Endothelial cell of hepatic sinusoid (primary cell): Measurements from ENCODE around the gene PCSK5.

Experiments
- in situ Hi-C: cut with HindIII; loops from 2 replicates; pipeline ENCODE4 v1.10.0; 2017; ENCODE audit warnings: low sequenced_read_pairs

PCSK5 gene

GRCh38 chr9:76218886-76219445, 328.5 kb downstream of the PCSK5 start:
- in situ Hi-C loops, result no loop called here

- in situ Hi-C loops, result no loop called here
These were observed 329.2 kb downstream of the PCSK5 start for GRCh38 chr9:76219560-76220151.

- in situ Hi-C loops, result no loop called here
These were observed 330.9 kb downstream of the PCSK5 start for GRCh38 chr9:76221423-76221822.

- in situ Hi-C loops, result no loop called here
These were observed 333.4 kb downstream of the PCSK5 start for GRCh38 chr9:76223749-76224340.

- in situ Hi-C loops, result no loop called here
These were observed 336.7 kb downstream of the PCSK5 start for GRCh38 chr9:76227156-76227555.

- in situ Hi-C loops, result no loop called here
These were observed 340.5 kb downstream of the PCSK5 start for GRCh38 chr9:76231001-76231400.

GRCh38 chr9:76232861-76233489, 342.5 kb downstream of the PCSK5 start:
- in situ Hi-C loops, result no loop called here

- in situ Hi-C loops, result no loop called here
These were observed 350.1 kb downstream of the PCSK5 start for GRCh38 chr9:76240578-76240977.

- in situ Hi-C loops, result no loop called here
These were observed 355.0 kb downstream of the PCSK5 start for GRCh38 chr9:76245518-76245917.

- in situ Hi-C loops, result no loop called here
These were observed 356.2 kb downstream of the PCSK5 start for GRCh38 chr9:76246680-76247079.

GRCh38 chr9:76247426-76247825, 357.0 kb downstream of the PCSK5 start:
- in situ Hi-C loops, result no loop called here

GRCh38 chr9:76249309-76249708, 358.8 kb downstream of the PCSK5 start:
- in situ Hi-C loops, result no loop called here

GRCh38 chr9:76255781-76256455, 365.4 kb downstream of the PCSK5 start:
- in situ Hi-C loops, result no loop called here

- in situ Hi-C loops, result no loop called here
These were observed 366.8 kb downstream of the PCSK5 start for GRCh38 chr9:76257311-76257710.

GRCh38 chr9:76266649-76267283, 376.3 kb downstream of the PCSK5 start:
- in situ Hi-C loops, result no loop called here

- in situ Hi-C loops, result no loop called here
These were observed 376.8 kb downstream of the PCSK5 start for GRCh38 chr9:76267284-76267652.

- in situ Hi-C loops, result no loop called here
These were observed 379.3 kb downstream of the PCSK5 start for GRCh38 chr9:76269789-76270188.

GRCh38 chr9:76271755-76272154, 381.3 kb downstream of the PCSK5 start:
- in situ Hi-C loops, result no loop called here

- in situ Hi-C loops, result loop anchor here (25.0 kb wide), 1 partner anchor 1027 kb away; no protein-coding TSS in a partner anchor
These were observed 398.6 kb downstream of the PCSK5 start for GRCh38 chr9:76289042-76289441.

GRCh38 chr9:76289703-76290102, 399.2 kb downstream of the PCSK5 start:
- in situ Hi-C loops, result loop anchor here (25.0 kb wide), 1 partner anchor 1027 kb away; no protein-coding TSS in a partner anchor

- in situ Hi-C loops, result loop anchor here (25.0 kb wide), 1 partner anchor 1028 kb away; no protein-coding TSS in a partner anchor
These were observed 400.1 kb downstream of the PCSK5 start for GRCh38 chr9:76290555-76290954.
